ENCODE data around the gene MAGI1.

MAGI1 gene

DNA sequence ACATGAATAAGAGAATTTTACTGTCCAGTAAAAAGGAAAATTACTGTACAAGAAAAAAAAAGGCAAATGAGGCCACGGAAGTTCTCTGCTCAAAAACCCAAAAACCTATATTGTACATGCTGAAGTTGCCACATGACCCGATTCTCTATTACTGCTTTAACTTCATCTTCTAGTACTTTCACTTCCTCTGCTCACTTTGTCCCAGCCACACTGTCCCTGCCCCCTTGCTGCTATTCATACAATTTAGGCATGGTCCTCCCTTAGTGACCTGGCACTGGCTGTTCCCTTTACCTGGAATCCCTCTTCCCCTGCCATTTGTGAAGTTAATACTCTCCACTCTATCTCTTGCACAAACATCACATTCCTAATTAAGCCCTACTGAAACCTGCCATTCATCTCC, 457.4 kb downstream of the MAGI1 start:
- DNase-seq (ENCODE audit: low read depth): no peak
- TF ChIP-seq, protein P1, sequence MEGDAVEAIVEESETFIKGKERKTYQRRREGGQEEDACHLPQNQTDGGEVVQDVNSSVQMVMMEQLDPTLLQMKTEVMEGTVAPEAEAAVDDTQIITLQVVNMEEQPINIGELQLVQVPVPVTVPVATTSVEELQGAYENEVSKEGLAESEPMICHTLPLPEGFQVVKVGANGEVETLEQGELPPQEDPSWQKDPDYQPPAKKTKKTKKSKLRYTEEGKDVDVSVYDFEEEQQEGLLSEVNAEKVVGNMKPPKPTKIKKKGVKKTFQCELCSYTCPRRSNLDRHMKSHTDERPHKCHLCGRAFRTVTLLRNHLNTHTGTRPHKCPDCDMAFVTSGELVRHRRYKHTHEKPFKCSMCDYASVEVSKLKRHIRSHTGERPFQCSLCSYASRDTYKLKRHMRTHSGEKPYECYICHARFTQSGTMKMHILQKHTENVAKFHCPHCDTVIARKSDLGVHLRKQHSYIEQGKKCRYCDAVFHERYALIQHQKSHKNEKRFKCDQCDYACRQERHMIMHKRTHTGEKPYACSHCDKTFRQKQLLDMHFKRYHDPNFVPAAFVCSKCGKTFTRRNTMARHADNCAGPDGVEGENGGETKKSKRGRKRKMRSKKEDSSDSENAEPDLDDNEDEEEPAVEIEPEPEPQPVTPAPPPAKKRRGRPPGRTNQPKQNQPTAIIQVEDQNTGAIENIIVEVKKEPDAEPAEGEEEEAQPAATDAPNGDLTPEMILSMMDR (conservative IDR thresholded peaks at IDR 0.05; ENCODE audit: low read depth, low read length): no peak

GRCh38 chr3:65578861-65579260, 459.9 kb downstream of the MAGI1 start:
- H3K4me3 ChIP-seq (ENCODE audit: low read depth, low read length): no peak overlapping the region
- TF ChIP-seq, protein P1 (conservative IDR thresholded peaks at IDR 0.05; ENCODE audit: low read depth, low read length): no peak
- no peak for DNase-seq (ENCODE audit: low read depth)

More for the DNA sequence above, 457.4 kb downstream of the MAGI1 start:
- no peak overlapping the region for H3K4me3 ChIP-seq (ENCODE audit: low read depth, low read length)

- TF ChIP-seq, protein P1 (conservative IDR thresholded peaks at IDR 0.05; ENCODE audit: low read depth, low read length): no peak
- DNase-seq (ENCODE audit: low read depth): no peak
- H3K4me3 ChIP-seq (ENCODE audit: low read depth, low read length): no peak overlapping the region
These were observed 460.8 kb downstream of the MAGI1 start for GRCh38 chr3:65577843-65578430.

GRCh38 chr3:65576966-65577365, 461.8 kb downstream of the MAGI1 start:
- no peak overlapping the region for H3K4me3 ChIP-seq (ENCODE audit: low read depth, low read length)
- TF ChIP-seq, protein P1 (conservative IDR thresholded peaks at IDR 0.05; ENCODE audit: low read depth, low read length): no peak
- peak; percentile 61 for DNase-seq (ENCODE audit: low read depth)

DNA sequence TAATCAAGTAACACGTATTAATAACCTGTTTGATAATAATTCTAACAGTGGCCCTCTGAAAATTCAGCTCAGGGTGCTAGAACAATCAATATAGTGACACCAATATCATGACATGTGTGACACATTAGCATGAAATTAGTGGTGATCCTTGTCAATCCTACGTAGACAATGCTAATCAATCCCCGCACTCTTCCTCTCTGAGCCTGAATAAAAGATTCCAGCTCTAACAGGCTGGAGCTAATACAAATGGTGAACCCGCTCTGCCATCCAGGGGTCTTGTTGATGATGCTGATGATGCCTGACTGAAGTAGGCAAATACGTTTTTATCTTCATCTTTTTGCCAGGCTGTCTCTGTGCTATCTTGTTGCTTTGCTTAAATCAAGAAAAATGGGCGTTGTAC, 462.5 kb downstream of the MAGI1 start:
- no peak for DNase-seq (ENCODE audit: low read depth)
- TF ChIP-seq, protein P1 (conservative IDR thresholded peaks at IDR 0.05; ENCODE audit: low read depth, low read length): no peak
- no peak overlapping the region for H3K4me3 ChIP-seq (ENCODE audit: low read depth, low read length)

DNA sequence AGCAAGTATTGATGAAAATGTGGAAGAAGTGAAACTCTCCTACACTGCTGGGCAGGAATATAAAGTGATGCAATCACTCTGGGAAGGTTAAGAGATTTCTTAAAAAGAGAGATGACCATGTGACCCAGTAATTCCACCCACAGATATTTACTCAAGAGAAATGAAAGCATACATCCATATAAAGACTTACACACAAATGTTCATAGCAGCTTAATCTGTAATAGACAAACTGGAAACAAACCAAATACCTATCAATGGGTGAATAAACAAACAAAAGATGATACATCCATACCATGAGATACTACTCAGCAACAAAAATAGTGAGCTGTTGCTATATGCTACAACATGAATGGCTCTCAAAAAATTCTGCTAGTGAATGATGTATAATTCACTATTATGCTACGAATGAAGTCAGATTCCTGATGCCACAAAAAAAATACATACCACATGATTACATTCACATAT, 463.3 kb downstream of the MAGI1 start:
- TF ChIP-seq, protein P1 (conservative IDR thresholded peaks at IDR 0.05; ENCODE audit: low read depth, low read length): no peak
- H3K4me3 ChIP-seq (ENCODE audit: low read depth, low read length): no peak overlapping the region
- DNase-seq (ENCODE audit: low read depth): peak; percentile 84

GRCh38 chr3:65573548-65574116, 465.1 kb downstream of the MAGI1 start:
- H3K4me3 ChIP-seq (ENCODE audit: low read depth, low read length): no peak overlapping the region
- DNase-seq (ENCODE audit: low read depth): no peak
- TF ChIP-seq, protein P1 (conservative IDR thresholded peaks at IDR 0.05; ENCODE audit: low read depth, low read length): no peak

All from choroid plexus epithelial cell (primary cell).